HL-60/S4 treated with retinoic acid at 250 ng/mL for 4 days and 3 days (cell line): ENCODE measurements around the gene KRTAP1-4.
"Not testable (repeated sequence)": the region's sequence is repeated elsewhere in the genome, so short reads cannot be mapped to it uniquely, and the experiment has no call there.

Source experiments
- in situ Hi-C: fragments of 300-500 bp; cut with MboI; formaldehyde crosslinking; loops from 2 replicates; pipeline ENCODE4 v1.7.0; 2022; ENCODE audit warnings: low sequenced_read_pairs

Gene KRTAP1-4

GRCh38 chr17:41048441-41048840 is 18.4 kb upstream of the KRTAP1-4 start:
- in situ Hi-C loops = no loop called here

- in situ Hi-C loops = not testable (repeated sequence)
These were observed 16.9 kb upstream of the KRTAP1-4 start, which contains the start of gene KRTAP2-1 for GRCh38 chr17:41046735-41047465. KRTAP2-1 (minus strand) TSS chr17:41047316; CDS start chr17:41047267, 49 bp downstream.

- in situ Hi-C loops = no loop called here
These were observed 13.0 kb upstream of the KRTAP1-4 start for GRCh38 chr17:41042953-41043352.

GRCh38 chr17:41040783-41041571 is 11.0 kb upstream of the KRTAP1-4 start, which contains the start of gene KRTAP1-1:
KRTAP1-1 (minus strand) TSS chr17:41041450; CDS start chr17:41041397, 53 bp downstream.
- in situ Hi-C loops = not testable (repeated sequence)

GRCh38 chr17:41037853-41038350 is 7.9 kb upstream of the KRTAP1-4 start:
- in situ Hi-C loops = no loop called here

- in situ Hi-C loops = not testable (repeated sequence)
These were observed 4.4 kb upstream of the KRTAP1-4 start, which contains the start of gene KRTAP1-3 for GRCh38 chr17:41034346-41034935. KRTAP1-3 (minus strand) TSS chr17:41034874; CDS start chr17:41034821, 53 bp downstream.

- in situ Hi-C loops = no loop called here
These were observed 3.1 kb downstream of the KRTAP1-4 start, which contains the start of gene KRTAP1-5 for GRCh38 chr17:41026715-41027471. KRTAP1-5 (minus strand) TSS chr17:41027208; CDS start chr17:41027155, 53 bp downstream.

- in situ Hi-C loops = no loop called here
These were observed 5.3 kb downstream of the KRTAP1-4 start for GRCh38 chr17:41024697-41025096.

GRCh38 chr17:41020336-41020735 is 9.7 kb downstream of the KRTAP1-4 start:
- in situ Hi-C loops = no loop called here

- in situ Hi-C loops = no loop called here
These were observed 10.6 kb downstream of the KRTAP1-4 start for GRCh38 chr17:41019415-41019814.

GRCh38 chr17:41018541-41018940 is 11.5 kb downstream of the KRTAP1-4 start:
- in situ Hi-C loops = no loop called here

- in situ Hi-C loops = no loop called here
These were observed 13.3 kb downstream of the KRTAP1-4 start for GRCh38 chr17:41016578-41017215.

- in situ Hi-C loops = no loop called here
These were observed 14.5 kb downstream of the KRTAP1-4 start for GRCh38 chr17:41015454-41015853.

GRCh38 chr17:41013606-41014005 is 16.4 kb downstream of the KRTAP1-4 start:
- in situ Hi-C loops = no loop called here

- in situ Hi-C loops = no loop called here
These were observed 16.8 kb downstream of the KRTAP1-4 start for GRCh38 chr17:41013181-41013580.

- in situ Hi-C loops = no loop called here
These were observed 17.5 kb downstream of the KRTAP1-4 start for GRCh38 chr17:41012326-41013120.

GRCh38 chr17:41010441-41010840 is 19.6 kb downstream of the KRTAP1-4 start:
- in situ Hi-C loops = no loop called here

GRCh38 chr17:41009936-41010335 is 20.1 kb downstream of the KRTAP1-4 start:
- in situ Hi-C loops = no loop called here

GRCh38 chr17:41009301-41009760 is 20.7 kb downstream of the KRTAP1-4 start:
- in situ Hi-C loops = no loop called here
